ENCODE results near the gene ARHGEF28. TPM values are rescaled to one million over a fixed set of nuclear protein-coding genes. Genes with fewer than 3 reads are reported as not detected.

ARHGEF28 gene
- total RNA-seq, 4 donors from 2014 or later = 12.7 to 31.2 (median 19.2) TPM

GRCh38 chr5:73911761-73912393 lies 285.9 kb downstream of the ARHGEF28 start:
- Histone ChIP-seq H3K4me1 (no peaks in the 10 kb centered on the region), H3K27me3 (no peaks in the 10 kb centered on the region), H3K36me3 (peaks cover 0 to 13% (median 8%) of the 10 kb centered on the region in 4 donors), H3K4me3 (no peak overlapping the region), H3K9me3 (no peaks in the 10 kb centered on the region), H3K27ac (replicated peaks in 1 of 4) (no peak overlapping the region)
- intact Hi-C loops (cut with DNase I) = no loop called here
- 54% methylated on average over 4 of the region's 4 CpGs for WGBS
- TF ChIP-seq CTCF (IDR thresholded peaks at IDR 0.05) (no peak), POLR2A (IDR thresholded peaks at IDR 0.05; ENCODE audit: low read depth) (no peak), POLR2AphosphoS5 (IDR thresholded peaks at IDR 0.05) (no peak), EP300 (IDR thresholded peaks at IDR 0.05) (no peak)
- DNase-seq (ENCODE audit: extremely low spot score) = no peak

GRCh38 chr5:73912821-73913271 lies 286.9 kb downstream of the ARHGEF28 start:
- 86% methylated on average over 3 of the region's 3 CpGs for WGBS
- Histone ChIP-seq H3K36me3 (peaks cover 0 to 13% (median 8%) of the 10 kb centered on the region in 4 donors), H3K4me3 (no peak overlapping the region), H3K27ac (replicated peaks in 1 of 4) (no peak overlapping the region), H3K27me3 (no peaks in the 10 kb centered on the region), H3K4me1 (peaks cover 0 to 7% (median 3%) of the 10 kb centered on the region in 4 donors), H3K9me3 (no peaks in the 10 kb centered on the region)
- DNase-seq (ENCODE audit: extremely low spot score) = peak; percentile 34
- intact Hi-C loops (cut with DNase I) = no loop called here
- TF ChIP-seq POLR2AphosphoS5 (IDR thresholded peaks at IDR 0.05) (no peak), CTCF (IDR thresholded peaks at IDR 0.05) (no peak), POLR2A (IDR thresholded peaks at IDR 0.05; ENCODE audit: low read depth) (no peak), EP300 (IDR thresholded peaks at IDR 0.05) (no peak)

GRCh38 chr5:73913971-73914370 lies 288.0 kb downstream of the ARHGEF28 start:
- intact Hi-C loops (cut with DNase I) = no loop called here
- peaks cover 0 to 12% (median 3%) of the 10 kb centered on the region in 4 donors for H3K4me1 ChIP-seq
- DNase-seq (ENCODE audit: extremely low spot score) = no peak
- no peaks in the 10 kb centered on the region for H3K27me3 ChIP-seq
- no peaks in the 10 kb centered on the region for H3K9me3 ChIP-seq
- no peak overlapping the region for H3K27ac ChIP-seq (replicated peaks in 1 of 4)
- no peak overlapping the region for H3K4me3 ChIP-seq
- TF ChIP-seq CTCF (IDR thresholded peaks at IDR 0.05) (no peak), POLR2A (IDR thresholded peaks at IDR 0.05; ENCODE audit: low read depth) (no peak), EP300 (IDR thresholded peaks at IDR 0.05) (no peak), POLR2AphosphoS5 (IDR thresholded peaks at IDR 0.05) (no peak)
- H3K36me3 ChIP-seq = peaks cover 0 to 13% (median 8%) of the 10 kb centered on the region in 4 donors

GRCh38 chr5:73915345-73915744 lies 289.3 kb downstream of the ARHGEF28 start:
- no peak overlapping the region for H3K27ac ChIP-seq (replicated peaks in 1 of 4)
- intact Hi-C loops (cut with DNase I) = no loop called here

More at GRCh38 chr5:73915345-73915744, 289.3 kb downstream of the ARHGEF28 start:
- WGBS = 69% methylated on average over 1 of the region's 1 CpG
- TF ChIP-seq CTCF (IDR thresholded peaks at IDR 0.05) (no peak), POLR2AphosphoS5 (IDR thresholded peaks at IDR 0.05) (no peak), POLR2A (IDR thresholded peaks at IDR 0.05; ENCODE audit: low read depth) (no peak), EP300 (IDR thresholded peaks at IDR 0.05) (no peak)
- H3K27me3 ChIP-seq = no peaks in the 10 kb centered on the region
- peaks cover 0 to 12% (median 3%) of the 10 kb centered on the region in 4 donors for H3K4me1 ChIP-seq
- H3K36me3 ChIP-seq = peaks cover 0 to 4% (median 0%) of the 10 kb centered on the region in 4 donors
- H3K9me3 ChIP-seq = no peaks in the 10 kb centered on the region
- DNase-seq (ENCODE audit: extremely low spot score) = no peak
- no peak overlapping the region for H3K4me3 ChIP-seq
